Measurements from ENCODE around the gene ARL15.

The ARL15 gene

GRCh38 chr5:54313311-54314270 is 3.2 kb upstream of the ARL15 start:
- DNase-seq (ENCODE audit: low read depth) = peak; percentile 44
- TF ChIP-seq, protein P1, sequence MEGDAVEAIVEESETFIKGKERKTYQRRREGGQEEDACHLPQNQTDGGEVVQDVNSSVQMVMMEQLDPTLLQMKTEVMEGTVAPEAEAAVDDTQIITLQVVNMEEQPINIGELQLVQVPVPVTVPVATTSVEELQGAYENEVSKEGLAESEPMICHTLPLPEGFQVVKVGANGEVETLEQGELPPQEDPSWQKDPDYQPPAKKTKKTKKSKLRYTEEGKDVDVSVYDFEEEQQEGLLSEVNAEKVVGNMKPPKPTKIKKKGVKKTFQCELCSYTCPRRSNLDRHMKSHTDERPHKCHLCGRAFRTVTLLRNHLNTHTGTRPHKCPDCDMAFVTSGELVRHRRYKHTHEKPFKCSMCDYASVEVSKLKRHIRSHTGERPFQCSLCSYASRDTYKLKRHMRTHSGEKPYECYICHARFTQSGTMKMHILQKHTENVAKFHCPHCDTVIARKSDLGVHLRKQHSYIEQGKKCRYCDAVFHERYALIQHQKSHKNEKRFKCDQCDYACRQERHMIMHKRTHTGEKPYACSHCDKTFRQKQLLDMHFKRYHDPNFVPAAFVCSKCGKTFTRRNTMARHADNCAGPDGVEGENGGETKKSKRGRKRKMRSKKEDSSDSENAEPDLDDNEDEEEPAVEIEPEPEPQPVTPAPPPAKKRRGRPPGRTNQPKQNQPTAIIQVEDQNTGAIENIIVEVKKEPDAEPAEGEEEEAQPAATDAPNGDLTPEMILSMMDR (conservative IDR thresholded peaks at IDR 0.05; ENCODE audit: control insufficient read depth, insufficient read depth, low read depth, low read length) = no peak
- H3K4me3 ChIP-seq (ENCODE audit: control insufficient read depth, low read depth, low read length) = no peak overlapping the region

GRCh38 chr5:54312499-54312898 is 2.1 kb upstream of the ARL15 start:
- no peak for DNase-seq (ENCODE audit: low read depth)
- TF ChIP-seq, protein P1 (conservative IDR thresholded peaks at IDR 0.05; ENCODE audit: control insufficient read depth, insufficient read depth, low read depth, low read length) = no peak
- H3K4me3 ChIP-seq (ENCODE audit: control insufficient read depth, low read depth, low read length) = no peak overlapping the region

DNA sequence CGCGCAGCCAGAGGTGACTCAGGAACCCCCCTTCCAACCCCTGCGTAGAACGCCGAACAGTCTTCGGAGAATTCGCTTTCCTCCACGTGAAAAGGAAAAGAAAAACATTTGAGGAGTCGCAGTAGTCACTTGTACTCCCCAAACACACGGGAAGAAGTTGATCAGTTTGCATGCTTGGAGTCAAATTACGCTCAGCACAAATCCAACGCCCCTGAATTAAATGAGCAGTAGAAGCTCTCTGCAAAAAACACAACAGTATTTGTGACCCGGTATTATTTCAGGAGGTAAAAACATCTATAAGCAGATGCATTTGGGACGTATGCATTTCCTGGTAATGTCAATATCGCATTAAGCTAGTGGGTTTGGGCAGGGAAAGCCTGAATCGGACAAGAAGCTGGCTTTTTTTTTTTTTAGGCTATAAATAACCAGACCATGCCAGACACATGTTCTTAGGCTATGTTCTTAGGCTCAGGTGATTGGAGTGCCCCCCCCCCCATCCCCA is 854 bp upstream of the ARL15 start:
- H3K4me3 ChIP-seq (ENCODE audit: control insufficient read depth, low read depth, low read length) = peak overlapping the region; percentile 93
- TF ChIP-seq, protein P1 (conservative IDR thresholded peaks at IDR 0.05; ENCODE audit: control insufficient read depth, insufficient read depth, low read depth, low read length) = no peak
- peak; percentile 33 for DNase-seq (ENCODE audit: low read depth)

GRCh38 chr5:54309691-54310432 is 511 bp downstream of the ARL15 start:
- TF ChIP-seq, protein P1 (conservative IDR thresholded peaks at IDR 0.05; ENCODE audit: control insufficient read depth, insufficient read depth, low read depth, low read length) = no peak
- DNase-seq (ENCODE audit: low read depth) = no peak
- H3K4me3 ChIP-seq (ENCODE audit: control insufficient read depth, low read depth, low read length) = peak overlapping the region; percentile 93

DNA sequence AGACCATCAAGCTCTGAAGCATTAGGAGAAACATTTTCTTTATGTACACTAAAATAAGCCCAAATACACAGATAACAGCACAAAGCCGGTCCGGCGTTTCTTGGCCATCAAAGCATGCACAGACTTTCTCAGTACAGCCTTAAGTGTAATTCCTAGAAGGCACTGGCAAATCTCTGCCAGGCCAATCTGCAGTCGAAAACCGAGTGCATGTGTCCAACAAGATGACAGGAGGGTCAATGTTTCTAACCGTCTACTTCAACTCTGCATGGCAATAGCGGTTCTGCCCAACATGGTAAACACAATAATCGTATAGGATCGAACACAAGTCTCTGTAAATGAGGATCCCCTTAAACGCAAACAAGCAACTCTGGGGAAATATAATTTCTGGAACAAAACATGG is 1.1 kb downstream of the ARL15 start:
- TF ChIP-seq, protein P1 (conservative IDR thresholded peaks at IDR 0.05; ENCODE audit: control insufficient read depth, insufficient read depth, low read depth, low read length) = no peak
- H3K4me3 ChIP-seq (ENCODE audit: control insufficient read depth, low read depth, low read length) = peak overlapping the region; percentile 93
- peak; percentile 17 for DNase-seq (ENCODE audit: low read depth)

GRCh38 chr5:54307583-54307982 is 2.8 kb downstream of the ARL15 start:
- no peak for DNase-seq (ENCODE audit: low read depth)
- no peak overlapping the region for H3K4me3 ChIP-seq (ENCODE audit: control insufficient read depth, low read depth, low read length)
- TF ChIP-seq, protein P1 (conservative IDR thresholded peaks at IDR 0.05; ENCODE audit: control insufficient read depth, insufficient read depth, low read depth, low read length) = no peak

Measured in fibroblast of mammary gland (primary cell).